ENCODE data around the gene PRR20C. TPM values are rescaled to one million over a fixed set of nuclear protein-coding genes. Genes with fewer than 3 reads are reported as not detected.

PRR20C gene
- total RNA-seq, result not detected in 2 replicates

GRCh38 chr13:57153761-57154160, at the start of gene PRR20C:
Gene PRR20C (plus strand): TSS chr13:57154061. CDS start chr13:57154448, 387 bp downstream.

DNA sequence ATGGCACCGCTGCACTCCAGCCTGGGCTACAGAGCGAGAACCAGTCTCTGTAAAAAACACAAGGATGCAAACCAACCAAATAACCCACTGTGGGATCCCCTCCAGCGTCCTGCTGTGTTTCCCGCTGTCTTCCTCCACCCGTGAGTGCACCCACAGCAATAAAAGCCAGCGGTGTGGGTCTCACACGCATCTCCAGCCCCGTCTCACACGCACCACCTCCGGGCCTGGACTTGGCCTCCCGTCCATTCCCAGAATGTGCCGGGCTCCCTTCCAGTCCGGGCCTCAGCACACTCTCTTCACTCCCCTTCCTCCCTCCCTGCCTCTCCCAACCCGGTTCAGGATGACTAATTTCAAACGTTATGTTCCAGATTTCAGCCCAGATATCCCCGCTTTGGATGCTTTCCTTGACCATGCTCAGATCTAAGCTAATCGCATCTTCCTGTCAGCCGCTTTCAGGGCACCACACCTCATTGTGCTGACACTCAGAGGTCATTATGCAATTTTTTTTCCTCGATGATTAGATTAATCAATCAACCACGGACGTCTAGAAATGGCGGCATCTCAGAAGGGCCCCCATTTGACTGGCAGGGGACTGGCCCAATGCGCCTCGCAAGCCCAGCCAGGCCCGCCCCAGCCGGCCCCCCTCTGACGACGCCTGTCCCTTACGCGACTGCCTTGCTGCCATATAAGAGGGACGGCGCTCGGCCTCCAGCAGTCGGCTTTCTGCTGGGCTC, 13.5 kb upstream of the PRR20C start, which contains the start of gene PRR20A:
TSS of gene PRR20A (plus strand) at position 684 of the 734 bp plus-strand sequence. CDS start 387 bp downstream, outside the sequence.

GRCh38 chr13:57147188-57147587, 6.7 kb upstream of the PRR20C start, which contains the start of gene PRR20B:
Gene PRR20B (plus strand): TSS chr13:57147488. CDS start chr13:57147875, 387 bp downstream.

GRCh38 chr13:57160332-57160731, 6.5 kb downstream of the PRR20C start, which contains the start of gene PRR20D:
Gene PRR20D (plus strand): TSS chr13:57160632. CDS start chr13:57161019, 387 bp downstream.

DNA sequence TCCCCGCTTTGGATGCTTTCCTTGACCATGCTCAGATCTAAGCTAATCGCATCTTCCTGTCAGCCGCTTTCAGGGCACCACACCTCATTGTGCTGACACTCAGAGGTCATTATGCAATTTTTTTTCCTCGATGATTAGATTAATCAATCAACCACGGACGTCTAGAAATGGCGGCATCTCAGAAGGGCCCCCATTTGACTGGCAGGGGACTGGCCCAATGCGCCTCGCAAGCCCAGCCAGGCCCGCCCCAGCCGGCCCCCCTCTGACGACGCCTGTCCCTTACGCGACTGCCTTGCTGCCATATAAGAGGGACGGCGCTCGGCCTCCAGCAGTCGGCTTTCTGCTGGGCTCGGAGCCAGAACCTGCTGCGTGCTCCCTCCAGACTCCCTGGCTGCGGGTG, 13.0 kb downstream of the PRR20C start, which contains the start of gene PRR20E:
TSS of gene PRR20E (plus strand) at position 301 of the 400 bp plus-strand sequence. CDS start 387 bp downstream, outside the sequence.

Other genes with a start within 250 kb of the PRR20C start
- not detected in 2 replicates for gene PRR20A, start 13.1 kb upstream of the PRR20C start, total RNA-seq
- not detected in 2 replicates for gene PRR20B, start 6.6 kb upstream of the PRR20C start, total RNA-seq
- not detected in 2 replicates for gene PRR20D, start 6.6 kb downstream of the PRR20C start, total RNA-seq
- not detected in 2 replicates for gene PRR20E, start 13.1 kb downstream of the PRR20C start, total RNA-seq